GM12878 (cell line): ENCODE data around the gene CREB5. TPM values are rescaled to one million over a fixed set of nuclear protein-coding genes. Genes with fewer than 3 reads are reported as not detected.

Source experiments
- ATF7 ChIP-seq: fragments of 450-650 bp; IDR thresholded peaks from 2 replicates; pipeline ENCODE4 v1.6.1; 2016; ENCODE audit warnings: low read depth, mild to moderate bottlenecking
- DPF2 ChIP-seq: fragments of 450-650 bp; IDR thresholded peaks from 2 replicates; pipeline ENCODE4 v1.6.1; 2017; ENCODE audit warnings: mild to moderate bottlenecking
- IKZF2 ChIP-seq, 2 experiments: fragments of 450-650 bp; IDR thresholded peaks; 2 replicates each; pipeline ENCODE4 v1.6.1; 2017; ENCODE audit warnings: mild to moderate bottlenecking in 2 of 2, moderate library complexity in 2 of 2
- KDM1A ChIP-seq: fragments of 200-600 bp; sonication (generic); IDR thresholded peaks from 2 replicates; pipeline ENCODE4 v1.6.1; 2016; ENCODE audit warnings: borderline replicate concordance
- MLLT1 ChIP-seq: fragments of 450-650 bp; IDR thresholded peaks from 2 replicates; pipeline ENCODE4 v1.6.1; 2016; ENCODE audit warnings: mild to moderate bottlenecking
- NFXL1 ChIP-seq: fragments of 450-650 bp; IDR thresholded peaks from 2 replicates; pipeline ENCODE4 v1.6.1; 2017; ENCODE audit warnings: antibody characterized with exemption, mild to moderate bottlenecking, borderline replicate concordance
- NR2F1 ChIP-seq: fragments of 450-650 bp; conservative IDR thresholded peaks from 2 replicates; pipeline ENCODE4 v1.6.1; 2017; ENCODE audit warnings: mild to moderate bottlenecking
- PAX8 ChIP-seq: fragments of 450-650 bp; IDR thresholded peaks from 2 replicates; pipeline ENCODE4 v1.6.1; 2017; ENCODE audit warnings: mild to moderate bottlenecking, moderate library complexity
- PML ChIP-seq: IDR thresholded peaks from 2 replicates; pipeline ENCODE4 v1.6.1; 2012; ENCODE audit warnings: low read length, inconsistent platforms
- RUNX3 ChIP-seq: IDR thresholded peaks from 2 replicates; pipeline ENCODE4 v1.6.1; 2012; ENCODE audit warnings: low read length, inconsistent platforms
- SMAD5 ChIP-seq: IDR thresholded peaks from 2 replicates; pipeline ENCODE4 v1.6.1; 2016; ENCODE audit warnings: antibody characterized with exemption, low read depth
- SPI1 ChIP-seq: IDR thresholded peaks from 2 replicates; pipeline ENCODE4 v1.6.1; 2011; ENCODE audit warnings: low read depth, mild to moderate bottlenecking, low read length, moderate library complexity, borderline replicate concordance; ENCODE audit not compliant: insufficient read depth
- ZBTB4 ChIP-seq: fragments of 450-650 bp; formaldehyde crosslinking; IDR thresholded peaks from 2 replicates; pipeline ENCODE4 v1.4.0; 2022; ENCODE audit warnings: mild to moderate bottlenecking, moderate library complexity
- ZBTB40 ChIP-seq: fragments of 450-650 bp; IDR thresholded peaks from 2 replicates; pipeline ENCODE4 v1.6.1; 2016; ENCODE audit warnings: mild to moderate bottlenecking, moderate library complexity, borderline replicate concordance
- ZNF207 ChIP-seq: fragments of 450-650 bp; IDR thresholded peaks from 2 replicates; pipeline ENCODE4 v1.6.1; 2014; ENCODE audit warnings: antibody characterized with exemption, mild to moderate bottlenecking, borderline replicate concordance
- ZNF687 ChIP-seq: fragments of 450-650 bp; IDR thresholded peaks from 2 replicates; pipeline ENCODE4 v1.6.1; 2017; ENCODE audit warnings: mild to moderate bottlenecking, moderate library complexity
- polyA plus RNA-seq, 11 experiments: library from polyadenylated mRNA; depleted of rRNA in 4 of 11; unstranded in 6 of 11; stranded (reverse) in 5 of 11; fragments of >200 nt; fragmentation: Nextera tagmentation in 4 of 11; fragmentation: Illumina TruSeq in 1 of 11; extraction: Ambion mirVana in 4 of 11; extraction: Trizol in 1 of 11; gene quantifications; 1 replicate in 1 of 11; 2 replicates in 10 of 11; pipeline versions ENCODE4 v1.2.1 to v1.2.3, GENCODE V29; 2011 to 2016; ENCODE audit warnings: inconsistent platforms in 2 of 11, missing spikeins in 2 of 11, low read depth in 1 of 11
- total RNA-seq, 4 experiments: library from RNA; depleted of rRNA in 3 of 4; stranded (reverse); fragments of >200 nt in 3 of 4; fragmentation: Illumina TruSeq in 1 of 4; extraction: Trizol in 1 of 4; gene quantifications; 2 replicates each; pipeline versions ENCODE4 v1.2.1 to v1.2.3, GENCODE V29; 2013 to 2021

The CREB5 gene
- total and polyA plus RNA-seq, 10 of the 15 experiments (the other 5 are each of a cell fraction or from before 2014, with no cell fraction given): 12.9 to 74.1 (median 53.0) TPM

GRCh38 chr7:28575241-28575643 lies 162.9 kb downstream of the CREB5 start (continued):
- TF ChIP-seq ZBTB4 (CRISPR knock-in tag) (no peak), DPF2 (no peak), ZBTB40 (no peak), NR2F1 (peak; percentile 69), KDM1A (no peak), IKZF2 (IDR thresholded peaks at IDR 0.05) (peak in 1 of 2 experiments; percentile 42; a peak in 1 of 4 replicates), PML (no peak), SPI1 (peak; percentile 31; the same call in 1 of the 2 replicates), NFXL1 (no peak), SMAD5 (no peak), PAX8 (no peak), ZNF687 (no peak; the same call in 1 of the 2 replicates), ATF7 (peak; percentile 33; the same call in 1 of the 2 replicates), RUNX3 (no peak), MLLT1 (0 out of 2 replicates have a peak, but pooled peaks have one; percentile 25), ZNF207 (no peak)
